ENCODE results near the gene ZSCAN16.
"Not testable (repeated sequence)": the region's sequence is repeated elsewhere in the genome, so short reads cannot be mapped to it uniquely, and the experiment has no call there.

The ZSCAN16 gene

DNA sequence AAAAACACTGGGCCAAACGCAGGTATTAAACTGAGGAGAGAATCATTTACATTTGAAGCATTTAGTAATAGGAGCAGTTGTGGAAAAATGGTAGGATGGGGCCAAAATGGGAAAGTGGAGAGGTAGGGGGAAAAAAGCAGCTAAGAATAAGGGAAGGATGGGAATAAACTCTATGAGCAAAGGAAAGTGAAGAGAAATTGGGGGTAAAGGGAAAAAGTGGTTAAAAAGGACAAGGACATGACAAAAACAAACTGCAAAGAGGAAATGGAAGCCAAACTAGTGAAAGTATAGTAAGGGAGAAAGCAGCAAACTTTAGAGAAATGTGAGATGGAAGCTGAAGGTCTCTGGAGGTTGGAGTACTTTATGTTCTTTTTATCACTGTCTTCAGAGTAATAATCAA lies 6.2 kb upstream of the ZSCAN16 start:
- Histone ChIP-seq H3K4me3 (no peak overlapping the region), H3K27me3 (no peaks in the 10 kb centered on the region), H3K27ac (no peak overlapping the region), H3K36me3 (peaks cover 44 to 53% (median 50%) of the 10 kb centered on the region in 3 donors), H3K4me1 (no peaks in the 10 kb centered on the region), H3K9me3 (no peaks in the 10 kb centered on the region)
- intact Hi-C loops (cut with DNase I; ENCODE audit: low total_unique reads) = no loop called here
- TF ChIP-seq, protein P1, sequence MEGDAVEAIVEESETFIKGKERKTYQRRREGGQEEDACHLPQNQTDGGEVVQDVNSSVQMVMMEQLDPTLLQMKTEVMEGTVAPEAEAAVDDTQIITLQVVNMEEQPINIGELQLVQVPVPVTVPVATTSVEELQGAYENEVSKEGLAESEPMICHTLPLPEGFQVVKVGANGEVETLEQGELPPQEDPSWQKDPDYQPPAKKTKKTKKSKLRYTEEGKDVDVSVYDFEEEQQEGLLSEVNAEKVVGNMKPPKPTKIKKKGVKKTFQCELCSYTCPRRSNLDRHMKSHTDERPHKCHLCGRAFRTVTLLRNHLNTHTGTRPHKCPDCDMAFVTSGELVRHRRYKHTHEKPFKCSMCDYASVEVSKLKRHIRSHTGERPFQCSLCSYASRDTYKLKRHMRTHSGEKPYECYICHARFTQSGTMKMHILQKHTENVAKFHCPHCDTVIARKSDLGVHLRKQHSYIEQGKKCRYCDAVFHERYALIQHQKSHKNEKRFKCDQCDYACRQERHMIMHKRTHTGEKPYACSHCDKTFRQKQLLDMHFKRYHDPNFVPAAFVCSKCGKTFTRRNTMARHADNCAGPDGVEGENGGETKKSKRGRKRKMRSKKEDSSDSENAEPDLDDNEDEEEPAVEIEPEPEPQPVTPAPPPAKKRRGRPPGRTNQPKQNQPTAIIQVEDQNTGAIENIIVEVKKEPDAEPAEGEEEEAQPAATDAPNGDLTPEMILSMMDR (IDR thresholded peaks at IDR 0.05) = no peak
- no peak for DNase-seq

DNA sequence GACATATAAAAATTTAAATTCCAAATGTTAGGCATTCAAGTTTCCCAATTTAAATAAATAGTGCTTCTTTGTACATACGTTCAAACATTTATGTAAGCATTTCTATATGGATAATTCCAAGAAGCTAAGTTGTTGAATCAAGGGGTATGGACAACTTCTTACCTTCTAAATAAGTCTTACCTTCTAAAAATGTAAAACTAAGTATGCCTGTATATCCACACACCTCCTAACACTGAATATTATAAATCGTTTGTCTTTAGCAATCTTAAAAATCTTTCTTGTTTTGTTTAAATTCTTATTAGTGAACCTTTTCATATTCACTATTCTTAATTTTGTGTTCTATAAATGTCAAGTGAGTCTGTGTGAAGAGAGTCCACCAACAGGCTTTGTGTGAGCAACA lies 2.5 kb upstream of the ZSCAN16 start:
- intact Hi-C loops (cut with DNase I; ENCODE audit: low total_unique reads) = loop anchor here (10.0 kb wide), 1 partner anchor 103 kb away; the partner anchor contains the start of gene ZSCAN9
- H3K36me3 ChIP-seq = peaks cover 26 to 37% (median 35%) of the 10 kb centered on the region in 3 donors
- no peak for DNase-seq

DNA sequence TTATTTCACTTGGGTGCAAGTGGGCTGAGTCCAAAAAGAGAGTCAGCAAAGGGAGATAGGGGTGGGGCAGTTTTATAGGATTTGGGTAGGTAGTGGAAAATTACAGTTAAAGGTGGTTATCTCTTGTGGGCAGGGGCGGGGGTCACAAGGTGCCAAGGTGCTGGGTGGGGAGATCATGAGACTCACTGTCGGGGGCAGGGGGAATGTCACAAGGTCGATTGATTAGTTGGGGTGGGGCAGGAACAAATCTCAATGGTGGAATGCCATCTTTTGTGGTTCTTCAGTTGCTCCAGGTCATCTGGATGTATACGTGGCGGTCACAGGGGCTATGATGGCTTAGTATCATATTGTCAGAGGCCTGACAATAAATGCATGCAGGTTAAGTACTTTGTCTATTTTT lies 2.1 kb upstream of the ZSCAN16 start:
- DNase-seq, H3K27ac ChIP-seq, H3K9me3 ChIP-seq, H3K4me3 ChIP-seq, H3K27me3 ChIP-seq: not testable (repeated sequence)
- Histone ChIP-seq H3K36me3 (peaks cover 29 to 38% (median 34%) of the 10 kb centered on the region in 3 donors), H3K4me1 (peaks cover 0 to 14% (median 4%) of the 10 kb centered on the region in 4 donors)
- intact Hi-C loops (cut with DNase I; ENCODE audit: low total_unique reads) = loop anchor here (10.0 kb wide), 1 partner anchor 103 kb away; the partner anchor contains the start of gene ZSCAN9

More for the DNA sequence above, 2.5 kb upstream of the ZSCAN16 start:
- Histone ChIP-seq H3K9me3 (no peaks in the 10 kb centered on the region), H3K27me3 (no peaks in the 10 kb centered on the region), H3K27ac (no peak overlapping the region), H3K4me3 (no peak overlapping the region), H3K4me1 (peaks cover 0 to 14% (median 4%) of the 10 kb centered on the region in 4 donors)
- TF ChIP-seq, protein P1 (IDR thresholded peaks at IDR 0.05) = no peak

DNA sequence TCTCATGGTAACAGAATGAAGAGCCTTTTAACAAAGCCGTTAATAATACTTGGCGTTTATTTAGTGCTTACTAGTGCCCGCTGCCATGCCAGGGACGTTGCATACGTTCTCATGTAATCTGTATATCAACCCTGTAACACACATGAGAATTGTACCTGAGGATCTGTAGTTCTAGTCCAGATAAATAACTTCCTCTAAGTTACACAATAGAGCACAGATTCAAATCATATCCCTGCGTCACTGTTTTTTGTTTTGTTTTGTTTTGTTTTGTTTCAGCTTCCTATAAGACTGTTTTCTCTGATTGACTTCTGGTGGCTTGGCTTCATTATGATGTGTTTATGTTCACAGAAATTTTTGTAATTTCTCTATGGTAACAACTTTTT lies 553 bp downstream of the ZSCAN16 start:
- Histone ChIP-seq H3K27ac (peak overlapping the region; percentile 55 to 76), H3K9me3 (no peaks in the 10 kb centered on the region), H3K27me3 (no peaks in the 10 kb centered on the region), H3K4me1 (peaks cover 0 to 14% (median 4%) of the 10 kb centered on the region in 4 donors), H3K4me3 (peak overlapping the region; percentile 63 to 74), H3K36me3 (peaks cover 21 to 40% (median 24%) of the 10 kb centered on the region in 3 donors)
- DNase-seq = no peak
- intact Hi-C loops (cut with DNase I; ENCODE audit: low total_unique reads) = loop anchor here (10.0 kb wide), 1 partner anchor 100 kb away; the partner anchor contains the start of gene ZSCAN9
- TF ChIP-seq, protein P1 (IDR thresholded peaks at IDR 0.05) = no peak

DNA sequence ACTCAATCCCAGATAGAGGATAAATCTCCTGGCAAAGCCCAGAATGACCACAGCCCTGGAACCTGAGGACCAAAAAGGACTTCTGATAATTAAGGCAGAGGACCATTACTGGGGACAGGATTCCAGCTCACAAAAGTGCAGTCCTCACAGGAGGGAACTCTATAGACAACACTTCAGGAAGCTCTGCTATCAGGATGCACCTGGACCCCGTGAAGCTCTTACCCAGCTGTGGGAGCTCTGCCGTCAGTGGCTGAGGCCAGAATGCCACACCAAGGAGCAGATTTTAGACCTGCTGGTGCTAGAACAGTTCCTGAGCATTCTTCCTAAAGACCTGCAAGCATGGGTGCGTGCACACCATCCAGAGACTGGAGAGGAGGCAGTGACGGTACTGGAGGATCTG lies 992 bp downstream of the ZSCAN16 start:
- intact Hi-C loops (cut with DNase I; ENCODE audit: low total_unique reads) = loop anchor here (10.0 kb wide), 1 partner anchor 99 kb away; the partner anchor contains the start of gene ZSCAN9
- TF ChIP-seq, protein P1 (IDR thresholded peaks at IDR 0.05) = no peak
- H3K36me3 ChIP-seq = peaks cover 17 to 40% (median 20%) of the 10 kb centered on the region in 3 donors
- DNase-seq = no peak
- peaks cover 0 to 14% (median 4%) of the 10 kb centered on the region in 4 donors for H3K4me1 ChIP-seq
- peak overlapping the region in 1 of 2 donors; percentile 76 for H3K27ac ChIP-seq
- H3K9me3 ChIP-seq = no peaks in the 10 kb centered on the region
- no peaks in the 10 kb centered on the region for H3K27me3 ChIP-seq
- no peak overlapping the region for H3K4me3 ChIP-seq

DNA sequence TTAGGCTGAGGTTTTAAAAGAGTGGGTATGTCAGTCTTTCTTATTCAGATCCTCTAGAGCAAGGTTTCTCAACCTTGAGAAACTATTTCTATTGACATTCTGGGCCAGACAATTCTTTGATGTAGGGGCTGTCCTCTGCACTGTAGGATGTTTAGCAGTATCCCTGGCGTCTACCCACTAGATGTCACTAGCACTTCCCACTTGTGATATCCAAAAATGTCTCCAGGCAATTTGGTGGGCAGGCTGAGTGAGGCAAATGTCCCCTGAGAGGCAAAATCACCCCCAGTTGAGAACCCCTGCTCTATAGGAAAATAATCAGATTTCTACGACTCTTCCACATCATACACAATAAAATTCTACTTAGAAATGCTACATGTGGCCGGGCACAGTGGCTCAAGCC lies 9.6 kb downstream of the ZSCAN16 start:
- Histone ChIP-seq H3K36me3 (peaks cover 0 to 13% (median 5%) of the 10 kb centered on the region in 3 donors), H3K27ac (no peak overlapping the region), H3K4me3 (no peak overlapping the region), H3K27me3 (no peaks in the 10 kb centered on the region), H3K4me1 (peaks cover 0 to 30% (median 13%) of the 10 kb centered on the region in 4 donors), H3K9me3 (no peaks in the 10 kb centered on the region)
- TF ChIP-seq, protein P1 (IDR thresholded peaks at IDR 0.05) = peak in 1 of 2 experiments; percentile 13
- DNase-seq = no peak
- intact Hi-C loops (cut with DNase I; ENCODE audit: low total_unique reads) = no loop called here

All from tibial artery (tissue), 4 donors.